ENCODE measurements around the gene RBM33. TPM values are rescaled to one million over a fixed set of nuclear protein-coding genes. Genes with fewer than 3 reads are reported as not detected.

Gene RBM33
- total and polyA plus RNA-seq, 9 of the 15 experiments (the other 6 are each of a cell fraction or from before 2014, with no cell fraction given), result 4.4 to 80.7 (median 27.3) TPM

- Histone ChIP-seq H3K4me3 (no peak overlapping the region), H3K36me3 (ENCODE audit: control insufficient read depth, insufficient read depth, low read length) (peaks cover 50% of the 10 kb centered on the region), H3K4me1 (replicated peaks in 1 of 2; ENCODE audit: control insufficient read depth in 2 of 2, insufficient read depth in 2 of 2, low read length in 2 of 2) (peaks cover 6 to 15% of the 10 kb centered on the region in 2 experiments; a peak in 4 of 5 replicates), H3K9ac (ENCODE audit: insufficient read depth in 1 of 2, low read depth in 2 of 2, low read length in 2 of 2) (no peak overlapping the region), H3K27ac (ENCODE audit: extremely low read depth, low read depth, low read length) (no peak overlapping the region), H3K9me3 (replicated peaks; ENCODE audit: control insufficient read depth, insufficient read depth, low read depth, low read length) (peaks cover 22% of the 10 kb centered on the region), H2AFZ (ENCODE audit: low read depth, low read length) (no peak overlapping the region), H3K79me2 (ENCODE audit: control insufficient read depth, insufficient read depth, low read length) (peaks cover 96% of the 10 kb centered on the region), H4K20me1 (replicated peaks; ENCODE audit: control insufficient read depth, insufficient read depth, low read length) (peaks cover 4% of the 10 kb centered on the region; the same call in 1 of the 2 replicates), H3K27me3 (ENCODE audit: control insufficient read depth in 2 of 2, insufficient read depth in 2 of 2, low read length in 2 of 2) (no peaks in the 10 kb centered on the region), H3K4me2 (ENCODE audit: insufficient read depth, low read length) (no peak overlapping the region), H3K9me1 (ENCODE audit: control insufficient read depth, insufficient read depth, low read length) (no peaks in the 10 kb centered on the region)
- in situ Hi-C loops (cut with MboI), result no loop called here
- CTCF ChIA-PET (ENCODE audit: low intra/inter-chr PET ratio), result no interaction called here
- ATAC-seq (no peak), DNase-seq (ENCODE audit: extremely low read depth in 1 of 4, low spot score in 3 of 4) (no peak), FAIRE-seq (no peak)
- POLR2A ChIA-PET, result no interaction called here
- TF ChIP-seq ZNF121 (CRISPR knock-in tag; conservative IDR thresholded peaks at IDR 0.05), result peak; percentile 88
- no peak for TF ChIP-seq MBD2 (IDR thresholded peaks at IDR 0.05; ENCODE audit: borderline replicate concordance, low read depth)
- no peak for TF ChIP-seq MCM5 (IDR thresholded peaks at IDR 0.05; ENCODE audit: low read depth)
- TF ChIP-seq REST (IDR thresholded peaks at IDR 0.05; ENCODE audit: borderline replicate concordance), result no peak
- TF ChIP-seq REST (CRISPR knock-in tag; IDR thresholded peaks at IDR 0.05; ENCODE audit: low read depth), result no peak
- intact Hi-C loops (cut with micrococcal nuclease), result no loop called here
- WGBS (ENCODE audit: insufficient coverage, low coverage, missing lambda C conversion rate), result 80% methylated on average over 5 of the region's 5 CpGs
- BruUV-seq (replicated peaks), result no TSS peak
Measured at GRCh38 chr7:155647302-155647701, 2.8 kb downstream of the RBM33 start.

All from K562 (cell line).